ENCODE measurements around the gene ADAMTS13.

ADAMTS13 gene

GRCh38 chr9:133492061-133493021, 70.2 kb downstream of the ADAMTS13 start:
- DNase-seq, result peak; percentile 37

- no peak for DNase-seq
These were observed 71.3 kb downstream of the ADAMTS13 start for GRCh38 chr9:133493428-133493827.

GRCh38 chr9:133493845-133494540, 71.8 kb downstream of the ADAMTS13 start:
- no peak for DNase-seq

GRCh38 chr9:133494636-133495326, 72.6 kb downstream of the ADAMTS13 start:
- no peak for DNase-seq

- DNase-seq, result no peak
These were observed 73.4 kb downstream of the ADAMTS13 start for GRCh38 chr9:133495327-133496293.

GRCh38 chr9:133496861-133497842, 75.0 kb downstream of the ADAMTS13 start:
- DNase-seq, result no peak

GRCh38 chr9:133499132-133499891, 77.1 kb downstream of the ADAMTS13 start:
- no peak for DNase-seq

- DNase-seq, result no peak
These were observed 77.7 kb downstream of the ADAMTS13 start for GRCh38 chr9:133499892-133500270.

- DNase-seq, result no peak
These were observed 79.9 kb downstream of the ADAMTS13 start for GRCh38 chr9:133502112-133502511.

GRCh38 chr9:133505186-133505830, 83.1 kb downstream of the ADAMTS13 start:
- no peak for DNase-seq

- no peak for DNase-seq
These were observed 83.9 kb downstream of the ADAMTS13 start for GRCh38 chr9:133505901-133506652.

GRCh38 chr9:133506653-133507038, 84.5 kb downstream of the ADAMTS13 start:
- DNase-seq, result no peak

GRCh38 chr9:133507246-133507965, 85.2 kb downstream of the ADAMTS13 start:
- DNase-seq, result no peak

- no peak for DNase-seq
These were observed 85.9 kb downstream of the ADAMTS13 start for GRCh38 chr9:133508046-133508445.
